HG03139 (cell line): Measurements from ENCODE around the gene PCP4L1.
A peak's percentile ranks its signal among the peaks of the same experiment; 100 is the strongest.
"Not testable (repeated sequence)": the region's sequence is repeated elsewhere in the genome, so short reads cannot be mapped to it uniquely, and the experiment has no call there.

Experiments used
- ATAC-seq: cut with Tn5 transposase; IDR thresholded peaks from one replicate; pipeline ENCODE4 v1.9.1; 2021; ENCODE audit not compliant: unreplicated experiment

PCP4L1 gene

GRCh38 chr1:161258439-161259344 is at the start of gene PCP4L1:
PCP4L1 (plus strand) TSS chr1:161258745; CDS start chr1:161258975, 230 bp downstream.
- no peak for ATAC-seq

GRCh38 chr1:161209790-161210409 is 48.6 kb upstream of the PCP4L1 start:
- no peak for ATAC-seq

- ATAC-seq, result no peak
Measured at GRCh38 chr1:161214369-161214768, 44.2 kb upstream of the PCP4L1 start.

- no peak for ATAC-seq
Measured at GRCh38 chr1:161215076-161215475, 43.5 kb upstream of the PCP4L1 start, which contains the start of gene FCER1G. FCER1G (plus strand) TSS chr1:161215295; CDS start chr1:161215322, 27 bp downstream.

- ATAC-seq, result peak; percentile 80
Measured at GRCh38 chr1:161216945-161217712, 41.4 kb upstream of the PCP4L1 start.

- ATAC-seq, result no peak
Measured at GRCh38 chr1:161217831-161218230, 40.7 kb upstream of the PCP4L1 start.

- ATAC-seq, result no peak
Measured at GRCh38 chr1:161218301-161219077, 40.1 kb upstream of the PCP4L1 start.

- no peak for ATAC-seq
Measured at GRCh38 chr1:161219078-161219892, 39.3 kb upstream of the PCP4L1 start.

GRCh38 chr1:161220002-161220401 is 38.5 kb upstream of the PCP4L1 start:
- ATAC-seq, result no peak

- ATAC-seq, result no peak
Measured at GRCh38 chr1:161222175-161223019, 36.1 kb upstream of the PCP4L1 start.

GRCh38 chr1:161223805-161224694 is 34.5 kb upstream of the PCP4L1 start:
- no peak for ATAC-seq

- ATAC-seq, result not testable (repeated sequence)
Measured at GRCh38 chr1:161224695-161225087, 33.9 kb upstream of the PCP4L1 start.

GRCh38 chr1:161225178-161225533 is 33.4 kb upstream of the PCP4L1 start:
- no peak for ATAC-seq

GRCh38 chr1:161225534-161226319 is 32.8 kb upstream of the PCP4L1 start, which contains the start of gene TOMM40L:
TOMM40L (plus strand) TSS chr1:161226060; CDS start chr1:161226490, 430 bp downstream.
- ATAC-seq, result peak; percentile 79

GRCh38 chr1:161226320-161226711 is 32.2 kb upstream of the PCP4L1 start:
- no peak for ATAC-seq

- ATAC-seq, result no peak
Measured at GRCh38 chr1:161226759-161227158, 31.8 kb upstream of the PCP4L1 start.
